Measurements from ENCODE around the gene DTX1. TPM values are rescaled to one million over a fixed set of nuclear protein-coding genes. Genes with fewer than 3 reads are reported as not detected.

The DTX1 gene
- total and polyA plus RNA-seq, 7 experiments from 2014 or later: 0.80 to 15.8 (median 4.5) TPM; not detected in 1

- peak overlapping the region; percentile 53 to 91 (median 86) for H3K4me3 Mint-ChIP-seq
Measured at GRCh38 chr12:113134521-113134951, 78.0 kb downstream of the DTX1 start.

GRCh38 chr12:113135178-113136127 is 78.9 kb downstream of the DTX1 start, which contains the start of gene RASAL1:
RASAL1 (minus strand) TSS chr12:113135761; CDS start chr12:113135462, 299 bp downstream.
- CTCF ChIA-PET: no interaction called here
- Histone ChIP-seq H3K4me1 (ENCODE audit: control insufficient read depth in 2 of 2, insufficient read depth in 2 of 2, low read length in 2 of 2) (peaks cover 0 to 14% of the 10 kb centered on the region in 2 donors), H3K36me3 (ENCODE audit: control insufficient read depth in 2 of 3, insufficient read depth in 3 of 3, low read length in 3 of 3) (no peaks in the 10 kb centered on the region), H3K27ac (ENCODE audit: low read depth, low read length) (peak within 1 kb of the TSS; percentile 59), H3K4me3 (ENCODE audit: low read length) (peak within 1 kb of the TSS; percentile 66), H3K27me3 (ENCODE audit: control insufficient read depth in 2 of 2, insufficient read depth in 2 of 2, low read length in 2 of 2) (no peaks in the 10 kb centered on the region), H3K9me3 (ENCODE audit: control insufficient read depth in 2 of 3, low read length in 3 of 3) (no peaks in the 10 kb centered on the region)
- POLR2A ChIA-PET: no interaction called here
- Mint-ChIP-seq H3K27ac (peak within 1 kb of the TSS; percentile 14 to 97 (median 92)), H3K27me3 (peaks cover 0 to 7% (median 0%) of the 10 kb centered on the region in 5 donors), H3K4me1 (peaks cover 9 to 25% (median 13%) of the 10 kb centered on the region in 7 donors), H3K4me3 (peak within 1 kb of the TSS; percentile 81 to 91 (median 86)), H3K36me3 (no peaks in the 10 kb centered on the region), H3K9me3 (no peaks in the 10 kb centered on the region)
- peak; percentile 97 for ATAC-seq
- DNase-seq: peak; percentile 72 to 83 (median 80)
- intact Hi-C loops (cut with micrococcal nuclease): loop anchor here (1.0 to 5.0 kb wide), 2 partner anchors 78 to 87 kb away; partner anchors contain the start of gene DTX1 (in 1 of the 2)

More at GRCh38 chr12:113134521-113134951, 78.0 kb downstream of the DTX1 start:
- H3K9me3 ChIP-seq (ENCODE audit: control insufficient read depth in 2 of 3, low read length in 3 of 3): no peaks in the 10 kb centered on the region
- H3K27ac ChIP-seq (ENCODE audit: low read depth, low read length): no peak overlapping the region
- Mint-ChIP-seq H3K27me3 (peaks cover 0 to 7% (median 0%) of the 10 kb centered on the region in 5 donors), H3K27ac (peak overlapping the region in 1 of 9 donors; percentile 4), H3K9me3 (no peaks in the 10 kb centered on the region), H3K36me3 (no peaks in the 10 kb centered on the region), H3K4me1 (peaks cover 9 to 28% (median 14%) of the 10 kb centered on the region in 7 donors)
- H3K4me3 ChIP-seq (ENCODE audit: low read length): no peak overlapping the region
- ChIA-PET CTCF (interaction anchor here (0.6 kb wide), 1 partner anchor 251 kb away, joined by 4 read pairs; no protein-coding TSS in a partner anchor), POLR2A (no interaction called here)
- peaks cover 0 to 14% of the 10 kb centered on the region in 2 donors for H3K4me1 ChIP-seq (ENCODE audit: control insufficient read depth in 2 of 2, insufficient read depth in 2 of 2, low read length in 2 of 2)
- H3K27me3 ChIP-seq (ENCODE audit: control insufficient read depth in 2 of 2, insufficient read depth in 2 of 2, low read length in 2 of 2): no peaks in the 10 kb centered on the region
- intact Hi-C loops (cut with micrococcal nuclease): no loop called here
- DNase-seq (no peak), ATAC-seq (no peak)
- H3K36me3 ChIP-seq (ENCODE audit: control insufficient read depth in 2 of 3, insufficient read depth in 3 of 3, low read length in 3 of 3): no peaks in the 10 kb centered on the region

- Mint-ChIP-seq H3K36me3 (no peaks in the 10 kb centered on the region), H3K27me3 (peaks cover 0 to 7% (median 0%) of the 10 kb centered on the region in 5 donors), H3K27ac (peak overlapping the region; percentile 14 to 97 (median 92)), H3K9me3 (no peaks in the 10 kb centered on the region), H3K4me1 (peaks cover 9 to 25% (median 13%) of the 10 kb centered on the region in 7 donors), H3K4me3 (peak overlapping the region; percentile 81 to 91 (median 86))
- Histone ChIP-seq H3K36me3 (ENCODE audit: control insufficient read depth in 2 of 3, insufficient read depth in 3 of 3, low read length in 3 of 3) (no peaks in the 10 kb centered on the region), H3K4me3 (ENCODE audit: low read length) (peak overlapping the region; percentile 66), H3K27ac (ENCODE audit: low read depth, low read length) (peak overlapping the region; percentile 59), H3K27me3 (ENCODE audit: control insufficient read depth in 2 of 2, insufficient read depth in 2 of 2, low read length in 2 of 2) (no peaks in the 10 kb centered on the region), H3K4me1 (ENCODE audit: control insufficient read depth in 2 of 2, insufficient read depth in 2 of 2, low read length in 2 of 2) (peaks cover 0 to 14% of the 10 kb centered on the region in 2 donors), H3K9me3 (ENCODE audit: control insufficient read depth in 2 of 3, low read length in 3 of 3) (no peaks in the 10 kb centered on the region)
- ChIA-PET POLR2A (no interaction called here), CTCF (no interaction called here)
- intact Hi-C loops (cut with micrococcal nuclease): loop anchor here in 1 of 2 donors (5.0 kb wide), 1 partner anchor 79 kb away; the partner anchor contains the start of gene DTX1
- peak; percentile 80 for ATAC-seq
- peak; percentile 35 to 78 (median 70) for DNase-seq
Measured at GRCh38 chr12:113136128-113136989, 79.8 kb downstream of the DTX1 start.

- DNase-seq (no peak), ATAC-seq (no peak)
- H3K4me1 Mint-ChIP-seq: peaks cover 9 to 25% (median 13%) of the 10 kb centered on the region in 7 donors
- H3K9me3 Mint-ChIP-seq: no peaks in the 10 kb centered on the region
- intact Hi-C loops (cut with micrococcal nuclease): loop anchor here in 1 of 2 donors (5.0 kb wide), 1 partner anchor 80 kb away; the partner anchor contains the start of gene DTX1
- Histone ChIP-seq H3K27me3 (ENCODE audit: control insufficient read depth in 2 of 2, insufficient read depth in 2 of 2, low read length in 2 of 2) (no peaks in the 10 kb centered on the region), H3K27ac (ENCODE audit: low read depth, low read length) (no peak overlapping the region), H3K4me3 (ENCODE audit: low read length) (no peak overlapping the region), H3K4me1 (ENCODE audit: control insufficient read depth in 2 of 2, insufficient read depth in 2 of 2, low read length in 2 of 2) (peaks cover 0 to 14% of the 10 kb centered on the region in 2 donors), H3K36me3 (ENCODE audit: control insufficient read depth in 2 of 3, insufficient read depth in 3 of 3, low read length in 3 of 3) (no peaks in the 10 kb centered on the region), H3K9me3 (ENCODE audit: control insufficient read depth in 2 of 3, low read length in 3 of 3) (no peaks in the 10 kb centered on the region)
- no peaks in the 10 kb centered on the region for H3K36me3 Mint-ChIP-seq
- POLR2A ChIA-PET: no interaction called here
- H3K27me3 Mint-ChIP-seq: peaks cover 0 to 7% (median 0%) of the 10 kb centered on the region in 5 donors
- peak overlapping the region in 8 of 10 donors; percentile 9 to 91 (median 66) for H3K4me3 Mint-ChIP-seq
- CTCF ChIA-PET: interaction anchor here (1.2 kb wide), 1 partner anchor 88 kb away, joined by 3 read pairs; no protein-coding TSS in a partner anchor
- H3K27ac Mint-ChIP-seq: peak overlapping the region in 3 of 9 donors; percentile 82 to 95 (median 92)
Measured at GRCh38 chr12:113136990-113137511, 80.5 kb downstream of the DTX1 start.

GRCh38 chr12:113137861-113138783 is 81.6 kb downstream of the DTX1 start:
- Histone ChIP-seq H3K27ac (ENCODE audit: low read depth, low read length) (no peak overlapping the region), H3K27me3 (ENCODE audit: control insufficient read depth in 2 of 2, insufficient read depth in 2 of 2, low read length in 2 of 2) (no peaks in the 10 kb centered on the region), H3K4me1 (ENCODE audit: control insufficient read depth in 2 of 2, insufficient read depth in 2 of 2, low read length in 2 of 2) (peaks cover 0 to 14% of the 10 kb centered on the region in 2 donors), H3K9me3 (ENCODE audit: control insufficient read depth in 2 of 3, low read length in 3 of 3) (no peaks in the 10 kb centered on the region), H3K4me3 (ENCODE audit: low read length) (no peak overlapping the region), H3K36me3 (ENCODE audit: control insufficient read depth in 2 of 3, insufficient read depth in 3 of 3, low read length in 3 of 3) (no peaks in the 10 kb centered on the region)
- ATAC-seq (no peak), DNase-seq (no peak)
- Mint-ChIP-seq H3K27ac (peak overlapping the region in 3 of 9 donors; percentile 38 to 74 (median 38)), H3K4me1 (peaks cover 9 to 25% (median 13%) of the 10 kb centered on the region in 7 donors), H3K36me3 (no peaks in the 10 kb centered on the region), H3K9me3 (no peaks in the 10 kb centered on the region), H3K27me3 (peaks cover 0 to 4% (median 0%) of the 10 kb centered on the region in 5 donors), H3K4me3 (no peak overlapping the region)
- intact Hi-C loops (cut with micrococcal nuclease): loop anchor here in 1 of 2 donors (5.0 kb wide), 1 partner anchor 81 kb away; the partner anchor contains the start of gene DTX1
- POLR2A ChIA-PET: interaction anchor here (0.6 kb wide), 1 partner anchor 24 kb away, joined by 4 read pairs; no protein-coding TSS in a partner anchor
- CTCF ChIA-PET: interaction anchor here (0.8 to 1.2 kb wide), 2 partner anchors 9 to 89 kb away, joined by 3 read pairs; no protein-coding TSS in a partner anchor
